GM12864 (cell line): ENCODE data around the gene RTN1.

Experiments
- DNase-seq: peaks from one replicate; pipeline ENCODE4 v3.0.0-alpha.2; 2011; ENCODE audit warnings: low read depth
- H3K4me3 ChIP-seq: 2 replicates; pipeline ENCODE4 v1.5.1; 2011; ENCODE audit warnings: mild to moderate bottlenecking, low read depth, low read length, control low read depth
- CTCF ChIP-seq: IDR thresholded peaks from 2 replicates; pipeline ENCODE4 v1.5.1; 2011; ENCODE audit warnings: low read depth, mild to moderate bottlenecking, moderate library complexity, low read length, control low read depth, inconsistent platforms; ENCODE audit errors: missing control alignments

Gene RTN1

GRCh38 chr14:59591641-59592370, 278.8 kb downstream of the RTN1 start:
- DNase-seq, result no peak
- TF ChIP-seq CTCF, result no peak

GRCh38 chr14:59588101-59588500, 282.5 kb downstream of the RTN1 start:
- no peak for DNase-seq
- no peak for TF ChIP-seq CTCF
- H3K4me3 ChIP-seq, result no peak overlapping the region

More at GRCh38 chr14:59591641-59592370, 278.8 kb downstream of the RTN1 start:
- no peak overlapping the region for H3K4me3 ChIP-seq

GRCh38 chr14:59585891-59586554, 284.6 kb downstream of the RTN1 start:
- no peak for TF ChIP-seq CTCF
- DNase-seq, result no peak
- no peak overlapping the region for H3K4me3 ChIP-seq

GRCh38 chr14:59583755-59584154, 286.8 kb downstream of the RTN1 start:
- no peak for DNase-seq
- TF ChIP-seq CTCF, result no peak
- no peak overlapping the region for H3K4me3 ChIP-seq

- no peak overlapping the region for H3K4me3 ChIP-seq
- no peak for TF ChIP-seq CTCF
- no peak for DNase-seq
Observed at GRCh38 chr14:59582845-59583509, 287.6 kb downstream of the RTN1 start.

- DNase-seq, result no peak
- H3K4me3 ChIP-seq, result no peak overlapping the region
- no peak for TF ChIP-seq CTCF
Observed at GRCh38 chr14:59582161-59582560, 288.4 kb downstream of the RTN1 start.

GRCh38 chr14:59580911-59581310, 289.7 kb downstream of the RTN1 start:
- DNase-seq, result no peak
- TF ChIP-seq CTCF, result no peak
- no peak overlapping the region for H3K4me3 ChIP-seq
